K562 (cell line): ENCODE measurements around the gene IKBKE. TPM values are rescaled to one million over a fixed set of nuclear protein-coding genes. Genes with fewer than 3 reads are reported as not detected.

Experiments used
- CHD2 ChIP-seq: IDR thresholded peaks from 2 replicates; pipeline ENCODE4 v1.6.1; 2011; ENCODE audit warnings: low read depth, low read length
- E2F3 ChIP-seq: fragments of 250-450 bp; sonication (Bioruptor Pico); IDR thresholded peaks from 2 replicates; pipeline ENCODE4 v1.4.0; 2020; ENCODE audit warnings: mild to moderate bottlenecking
- ELK3 ChIP-seq: fragments of 450-650 bp; formaldehyde crosslinking; IDR thresholded peaks from 2 replicates; pipeline ENCODE4 v1.4.0; 2020; ENCODE audit warnings: mild to moderate bottlenecking
- JUN ChIP-seq, 2 experiments: sonication (generic) in 1 of 2; formaldehyde crosslinking in 1 of 2; IDR thresholded peaks; 2 replicates each; pipeline versions ENCODE4 v1.6.1 to v1.8.0; 2012 to 2022; ENCODE audit warnings: borderline replicate concordance in 2 of 2, mild to moderate bottlenecking in 2 of 2, improper control_type of control experiment in 1 of 2, low read depth in 1 of 2, low read length in 1 of 2, missing genetic modification reagents in 1 of 2
- MEF2D ChIP-seq: conservative IDR thresholded peaks from 2 replicates; pipeline ENCODE4 v1.6.1; 2016; ENCODE audit warnings: low read depth, missing genetic modification characterization, missing compliant biosample characterization
- PHF20 ChIP-seq: fragments of 450-650 bp; IDR thresholded peaks from 2 replicates; pipeline ENCODE4 v1.6.1; 2018; ENCODE audit not compliant: partially characterized antibody
- TSHZ1 ChIP-seq: fragments of 250-450 bp; sonication (Bioruptor Pico); IDR thresholded peaks from 2 replicates; pipeline ENCODE4 v1.4.0; 2020; ENCODE audit warnings: mild to moderate bottlenecking, moderate library complexity
- ZBTB49 ChIP-seq: sonication (generic); formaldehyde crosslinking; IDR thresholded peaks from 2 replicates; pipeline ENCODE4 v1.8.0; 2022; ENCODE audit warnings: missing genetic modification reagents, mild to moderate bottlenecking, borderline replicate concordance
- ZNF224 ChIP-seq: sonication (generic); formaldehyde crosslinking; IDR thresholded peaks from 2 replicates; pipeline ENCODE4 v1.8.0; 2022; ENCODE audit warnings: mild to moderate bottlenecking, missing genetic modification reagents
- ZNF316 ChIP-seq: fragments of 450-650 bp; IDR thresholded peaks from 2 replicates; pipeline ENCODE4 v1.6.1; 2016
- ZNF583 ChIP-seq: fragments of 250-450 bp; sonication (Bioruptor Pico); IDR thresholded peaks from 2 replicates; pipeline ENCODE4 v1.4.0; 2020
- ZNF780A ChIP-seq: fragments of 250-450 bp; sonication (Bioruptor Pico); IDR thresholded peaks from 2 replicates; pipeline ENCODE4 v1.5.0; 2021; ENCODE audit warnings: mild to moderate bottlenecking
- polyA plus RNA-seq, 8 experiments: library from polyadenylated mRNA; depleted of rRNA in 4 of 8; stranded (reverse) in 5 of 8; unstranded in 3 of 8; fragments of >200 nt; fragmentation: Nextera tagmentation in 2 of 8; fragmentation: Illumina TruSeq in 1 of 8; extraction: Ambion mirVana in 2 of 8; extraction: Trizol in 1 of 8; gene quantifications; 2 replicates each; pipeline versions ENCODE4 v1.2.1 to v1.2.3, GENCODE V29; 2011 to 2014; ENCODE audit warnings: inconsistent platforms in 1 of 8, missing spikeins in 1 of 8
- total RNA-seq, 7 experiments: library from RNA; depleted of rRNA in 6 of 7; stranded (reverse); fragments of >200 nt in 6 of 7; fragmentation: Illumina TruSeq in 2 of 7; extraction: Trizol in 2 of 7; gene quantifications; 2 replicates each; pipeline versions ENCODE4 v1.2.1 to v1.2.3, GENCODE V29; 2011 to 2021; ENCODE audit warnings: low replicate concordance in 1 of 7

Gene IKBKE
- total and polyA plus RNA-seq, 9 of the 15 experiments (the other 6 are each of a cell fraction or from before 2014, with no cell fraction given), result 2.3 to 9.0 (median 4.8) TPM

- TF ChIP-seq ZBTB49 (CRISPR knock-in tag) (no peak), PHF20 (no peak), MEF2D (tag) (no peak), ZNF780A (CRISPR knock-in tag) (no peak), CHD2 (no peak), ZNF583 (CRISPR knock-in tag) (no peak), ELK3 (CRISPR knock-in tag) (no peak), ZNF316 (no peak), JUN (IDR thresholded peaks at IDR 0.05; ENCODE audit: borderline replicate concordance, low read depth, low read length) (no peak), JUN (CRISPR knock-in tag; IDR thresholded peaks at IDR 0.05; ENCODE audit: borderline replicate concordance) (no peak), ZNF224 (CRISPR knock-in tag) (no peak), E2F3 (CRISPR knock-in tag) (no peak), TSHZ1 (CRISPR knock-in tag) (no peak)
Measured at GRCh38 chr1:206477581-206478380, 7.5 kb downstream of the IKBKE start (continued).
